ENCODE measurements around the gene RGMB. TPM values are rescaled to one million over a fixed set of nuclear protein-coding genes. Genes with fewer than 3 reads are reported as not detected.

The RGMB gene
- total and polyA plus RNA-seq, 2 of the 13 experiments (the other 11 are each of a cell fraction or from before 2014, with no cell fraction given) = 3.0 to 3.8 TPM

- TF ChIP-seq KIAA2018 (CRISPR knock-in tag; IDR thresholded peaks at IDR 0.05; ENCODE audit: borderline replicate concordance) = no peak
- TF ChIP-seq NCOA2 (CRISPR knock-in tag; IDR thresholded peaks at IDR 0.05) = no peak
- TF ChIP-seq ZNF878 (CRISPR knock-in tag; IDR thresholded peaks at IDR 0.05) = no peak
- no peak for TF ChIP-seq FOXO4 (CRISPR knock-in tag; conservative IDR thresholded peaks at IDR 0.05)
- TF ChIP-seq RNF219 (CRISPR knock-in tag; IDR thresholded peaks at IDR 0.05) = no peak
- peak; percentile 59; the same call in 1 of the 2 replicates for TF ChIP-seq RFX5 (IDR thresholded peaks at IDR 0.05; ENCODE audit: low read depth, low read length)
- no peak for TF ChIP-seq LBX2 (CRISPR knock-in tag; IDR thresholded peaks at IDR 0.05; ENCODE audit: borderline replicate concordance)
- no peak for TF ChIP-seq ZNF512 (CRISPR knock-in tag; IDR thresholded peaks at IDR 0.05)
- TF ChIP-seq MIXL1 (CRISPR knock-in tag; IDR thresholded peaks at IDR 0.05) = no peak
- TF ChIP-seq ZNF205 (CRISPR knock-in tag; IDR thresholded peaks at IDR 0.05) = no peak
- peak; percentile 39; the same call in 1 of the 2 replicates for TF ChIP-seq ZNF770 (CRISPR knock-in tag; IDR thresholded peaks at IDR 0.05)
- 0 out of 2 replicates have a peak, but pooled peaks have one; percentile 21 for TF ChIP-seq KLF6 (CRISPR knock-in tag; IDR thresholded peaks at IDR 0.05)
Observed at GRCh38 chr5:98773464-98774191, at the start of gene RGMB (continued).

Measured in HepG2 (cell line).